PC-9 (cell line): ENCODE results near the gene WIPF1.

Experiments
- CTCF ChIP-seq: fragments of 200-600 bp; sonication (generic); conservative IDR thresholded peaks from 2 replicates; pipeline ENCODE4 v1.6.1; 2017; ENCODE audit warnings: mixed run types, antibody characterized with exemption, mild to moderate bottlenecking, moderate library complexity
- EZH2 ChIP-seq: fragments of 200-600 bp; sonication (generic); IDR thresholded peaks from 2 replicates; pipeline ENCODE4 v1.8.0; 2017; ENCODE audit warnings: antibody characterized with exemption, low read depth

- no peak for TF ChIP-seq CTCF
- TF ChIP-seq EZH2, result no peak
These were observed 69.6 kb downstream of the WIPF1 start for GRCh38 chr2:174527959-174528358.
